Ovary (tissue), 9 donors: Measurements from ENCODE around the gene EFNA5. TPM values are rescaled to one million over a fixed set of nuclear protein-coding genes. Genes with fewer than 3 reads are reported as not detected.
"Not testable (repeated sequence)": the region's sequence is repeated elsewhere in the genome, so short reads cannot be mapped to it uniquely, and the experiment has no call there.

ENCODE experiments used
- DNase-seq, 5 donors: peaks; one replicate each; pipeline ENCODE4 v3.0.0-alpha.2; 2019 to 2020
- H3K27ac ChIP-seq, 2 donors: fragments of 200-600 bp; one replicate each; pipeline versions ENCODE4 v1.5.1 to v1.8.0; 2019 to 2022
- H3K27me3 ChIP-seq: fragments of 200-600 bp; one replicate; pipeline ENCODE4 v1.8.0; 2022
- H3K36me3 ChIP-seq: fragments of 200-600 bp; sonication (generic); one replicate; pipeline ENCODE4 v1.5.1; 2019
- H3K4me1 ChIP-seq: one replicate; pipeline ENCODE4 v1.8.1; 2013; ENCODE audit warnings: mild to moderate bottlenecking, moderate library complexity; ENCODE audit not compliant: insufficient read depth
- H3K4me3 ChIP-seq: fragments of 200-600 bp; sonication (generic); one replicate; pipeline ENCODE4 v1.5.1; 2017
- H3K9me3 ChIP-seq, 2 donors: fragments of 200-600 bp in 1 of 2; sonication (generic) in 1 of 2; one replicate each; pipeline versions ENCODE4 v1.5.1 to v1.8.1; 2013 to 2019; ENCODE audit warnings: mild to moderate bottlenecking in 1 of 2, moderate library complexity in 1 of 2
- EP300 ChIP-seq: sonication (generic); formaldehyde crosslinking; IDR thresholded peaks from one replicate; pipeline ENCODE4 v1.6.1; 2017; ENCODE audit warnings: antibody characterized with exemption
- POLR2A ChIP-seq: fragments of 450-650 bp; IDR thresholded peaks from one replicate; pipeline ENCODE4 v1.6.1; 2017; ENCODE audit warnings: antibody characterized with exemption, mild to moderate bottlenecking, moderate library complexity
- WGBS, 3 donors: extraction: QIAGEN DNeasy Blood & Tissue Kit in 1 of 3; methylation state at CpG; one replicate each; pipeline versions ENCODE4 v1.1.5 to v1.1.7; 2013 to 2017; 5-methylcytosine and 5-hydroxymethylcytosine counted together
- intact Hi-C, 4 donors: fragments of 100-400 bp; cut with DNase I; formaldehyde crosslinking; loops; one replicate each; pipeline versions ENCODE4 v1.11.0 to v1.15.1; 2022 to 2023
- polyA plus RNA-seq, 2 donors: library from polyadenylated mRNA; stranded (reverse); fragments of 200-250 nt in 1 of 2; fragments of 350-450 nt in 1 of 2; fragmentation: Illumina TruSeq in 1 of 2; extraction: RNeasy Lipid Tissue Mini Kit (QIAGEN cat#74804) in 1 of 2; gene quantifications; one replicate each; pipeline ENCODE4 v1.2.3, GENCODE V29; 2013 to 2014
- total RNA-seq, 7 donors: library from RNA; depleted of rRNA in 2 of 7; stranded (reverse); fragments of >200 nt in 2 of 7; fragmentation: NEBNext Ultra II Directional in 3 of 7; extraction: Animal tissue kit (Norgen Biotek cat#: 25700) in 3 of 7; gene quantifications; one replicate each; pipeline versions ENCODE4 v1.1.0 to v1.2.4, GENCODE V29; 2016 to 2023
- TF ChIP-seq, protein P1 (sequence below), 3 donors: fragments of 450-650 bp in 2 of 3; fragments of 200-600 bp in 1 of 3; IDR thresholded peaks; one replicate each; pipeline versions ENCODE4 v1.5.1 to v1.8.0; 2016 to 2022; ENCODE audit warnings: antibody characterized with exemption in 3 of 3, mild to moderate bottlenecking in 1 of 3
- donor health status: DM: no; HTN: no; CAD: no; lungs with moderate emphysema.
- donor health status: DM: no; HTN: no; CAD: no.
- donor health status: Bipolar disorder and iron deficiency.
- donor health status: DM: yes; HTN: yes; CAD: no.
- donor health status: DM: no; HTN: no; CAD: no.
- donor health status: DM: yes; HTN: yes; CAD: no.

The EFNA5 gene
- total and polyA plus RNA-seq, 9 donors = 1.5 to 20.6 (median 7.7) TPM

GRCh38 chr5:107356891-107357290 lies 313.8 kb downstream of the EFNA5 start:
- Histone ChIP-seq H3K36me3 (no peaks in the 10 kb centered on the region), H3K4me1 (no peaks in the 10 kb centered on the region), H3K27ac (no peak overlapping the region), H3K9me3 (no peaks in the 10 kb centered on the region), H3K4me3 (no peak overlapping the region), H3K27me3 (no peaks in the 10 kb centered on the region)
- no peak for DNase-seq
- intact Hi-C loops = no loop called here
- TF ChIP-seq EP300 (no peak), POLR2A (no peak)
- TF ChIP-seq, protein P1, sequence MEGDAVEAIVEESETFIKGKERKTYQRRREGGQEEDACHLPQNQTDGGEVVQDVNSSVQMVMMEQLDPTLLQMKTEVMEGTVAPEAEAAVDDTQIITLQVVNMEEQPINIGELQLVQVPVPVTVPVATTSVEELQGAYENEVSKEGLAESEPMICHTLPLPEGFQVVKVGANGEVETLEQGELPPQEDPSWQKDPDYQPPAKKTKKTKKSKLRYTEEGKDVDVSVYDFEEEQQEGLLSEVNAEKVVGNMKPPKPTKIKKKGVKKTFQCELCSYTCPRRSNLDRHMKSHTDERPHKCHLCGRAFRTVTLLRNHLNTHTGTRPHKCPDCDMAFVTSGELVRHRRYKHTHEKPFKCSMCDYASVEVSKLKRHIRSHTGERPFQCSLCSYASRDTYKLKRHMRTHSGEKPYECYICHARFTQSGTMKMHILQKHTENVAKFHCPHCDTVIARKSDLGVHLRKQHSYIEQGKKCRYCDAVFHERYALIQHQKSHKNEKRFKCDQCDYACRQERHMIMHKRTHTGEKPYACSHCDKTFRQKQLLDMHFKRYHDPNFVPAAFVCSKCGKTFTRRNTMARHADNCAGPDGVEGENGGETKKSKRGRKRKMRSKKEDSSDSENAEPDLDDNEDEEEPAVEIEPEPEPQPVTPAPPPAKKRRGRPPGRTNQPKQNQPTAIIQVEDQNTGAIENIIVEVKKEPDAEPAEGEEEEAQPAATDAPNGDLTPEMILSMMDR (IDR thresholded peaks at IDR 0.05) = no peak
- 58 to 73% (median 62%) methylated on average over 2 of the region's 2 CpGs for WGBS, 3 donors

GRCh38 chr5:107352576-107352975 lies 318.2 kb downstream of the EFNA5 start:
- DNase-seq = no peak
- TF ChIP-seq EP300 = no peak
- TF ChIP-seq, protein P1 (IDR thresholded peaks at IDR 0.05) = no peak
- TF ChIP-seq POLR2A = no peak
- H3K27me3 ChIP-seq = no peaks in the 10 kb centered on the region
- 93 to 100% (median 95%) methylated on average over 2 of the region's 2 CpGs for WGBS, 3 donors
- H3K9me3 ChIP-seq = no peaks in the 10 kb centered on the region
- intact Hi-C loops = no loop called here
- no peak overlapping the region for H3K27ac ChIP-seq
- no peaks in the 10 kb centered on the region for H3K4me1 ChIP-seq
- no peak overlapping the region for H3K4me3 ChIP-seq
- H3K36me3 ChIP-seq = no peaks in the 10 kb centered on the region

GRCh38 chr5:107346580-107346979 lies 324.2 kb downstream of the EFNA5 start:
- intact Hi-C loops, DNase-seq, H3K36me3 ChIP-seq, H3K27me3 ChIP-seq, H3K4me3 ChIP-seq, H3K4me1 ChIP-seq, H3K27ac ChIP-seq, H3K9me3 ChIP-seq: not testable (repeated sequence)
- 95 to 96% (median 96%) methylated on average over 3 of the region's 3 CpGs for WGBS, 3 donors

DNA sequence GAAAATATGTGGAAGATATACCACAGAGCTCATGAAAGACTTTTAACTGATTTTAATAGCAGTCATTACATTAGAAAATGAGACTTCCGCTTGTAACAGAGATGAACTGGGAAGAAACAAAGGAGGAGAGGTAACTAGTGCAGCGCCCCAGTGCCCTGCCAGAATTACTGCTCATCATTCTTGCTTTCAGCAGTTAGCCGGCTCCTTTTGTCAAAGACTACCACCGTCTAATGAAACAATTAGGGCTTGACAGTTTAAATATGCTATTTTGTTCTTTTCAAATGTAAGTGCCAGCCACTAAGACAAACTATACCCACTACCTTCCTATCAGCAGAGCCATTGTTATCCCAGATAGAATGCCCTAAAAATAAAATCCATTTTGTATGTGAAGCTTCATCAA lies 328.4 kb downstream of the EFNA5 start:
- TF ChIP-seq, protein P1 (IDR thresholded peaks at IDR 0.05) = no peak
- no peak for TF ChIP-seq POLR2A
- no peak for TF ChIP-seq EP300
- WGBS, 3 donors = 78 to 93% (median 91%) methylated on average over 4 of the region's 4 CpGs
- no peaks in the 10 kb centered on the region for H3K36me3 ChIP-seq
- DNase-seq = no peak
- no peaks in the 10 kb centered on the region for H3K27me3 ChIP-seq
- intact Hi-C loops = no loop called here
- no peak overlapping the region for H3K4me3 ChIP-seq
- no peak overlapping the region for H3K27ac ChIP-seq
- H3K9me3 ChIP-seq = no peaks in the 10 kb centered on the region
- H3K4me1 ChIP-seq = peaks cover 1% of the 10 kb centered on the region

- H3K27ac ChIP-seq = no peak overlapping the region
- no peak for DNase-seq
These were observed 329.2 kb downstream of the EFNA5 start for GRCh38 chr5:107341376-107342084.

More at GRCh38 chr5:107341376-107342084, 329.2 kb downstream of the EFNA5 start:
- Histone ChIP-seq H3K36me3 (no peaks in the 10 kb centered on the region), H3K4me1 (peaks cover 1% of the 10 kb centered on the region), H3K27me3 (no peaks in the 10 kb centered on the region), H3K4me3 (no peak overlapping the region), H3K9me3 (no peaks in the 10 kb centered on the region)
- no peak for TF ChIP-seq EP300
- no peak for TF ChIP-seq POLR2A
- TF ChIP-seq, protein P1 (IDR thresholded peaks at IDR 0.05) = no peak
- intact Hi-C loops = no loop called here
- 70 to 89% (median 71%) methylated on average over 6 of the region's 6 CpGs for WGBS, 3 donors
